Karpas-422 (cell line): ENCODE measurements around the gene CENPS. TPM values are rescaled to one million over a fixed set of nuclear protein-coding genes. Genes with fewer than 3 reads are reported as not detected.

Source experiments
- DNase-seq: peaks from one replicate; pipeline ENCODE4 v3.0.0-alpha.2; 2015
- H2AFZ ChIP-seq: fragments of 200-600 bp; sonication (generic); 2 replicates; pipeline ENCODE4 v1.6.1; 2014; ENCODE audit warnings: antibody characterized with exemption, low read length, mixed read lengths
- H3K27ac ChIP-seq: fragments of 200-600 bp; sonication (generic); 2 replicates; pipeline ENCODE4 v1.5.1; 2014; ENCODE audit warnings: mild to moderate bottlenecking, low read length, moderate library complexity
- H3K27me3 ChIP-seq: fragments of 200-600 bp; sonication (generic); 2 replicates; pipeline ENCODE4 v1.6.1; 2014; ENCODE audit warnings: low read length, mixed read lengths
- H3K36me3 ChIP-seq: fragments of 200-600 bp; sonication (generic); 2 replicates; pipeline ENCODE4 v1.6.1; 2014; ENCODE audit warnings: low read length, mixed read lengths; ENCODE audit not compliant: insufficient read depth
- H3K4me1 ChIP-seq: fragments of 200-600 bp; sonication (generic); 2 replicates; pipeline ENCODE4 v1.6.1; 2014; ENCODE audit warnings: mild to moderate bottlenecking, low read length, mixed read lengths
- H3K4me2 ChIP-seq: fragments of 200-600 bp; sonication (generic); 2 replicates; pipeline ENCODE4 v1.6.1; 2014; ENCODE audit warnings: low read length, low read depth, mild to moderate bottlenecking; ENCODE audit not compliant: poor library complexity, severe bottlenecking
- H3K4me3 ChIP-seq: fragments of 200-600 bp; sonication (generic); 2 replicates; pipeline ENCODE4 v1.5.1; 2014; ENCODE audit warnings: mild to moderate bottlenecking, antibody characterized with exemption, low read length, mixed read lengths
- H3K79me2 ChIP-seq: fragments of 200-600 bp; sonication (generic); 2 replicates; pipeline ENCODE4 v1.6.1; 2014; ENCODE audit warnings: mild to moderate bottlenecking, low read length, mixed read lengths
- H3K9ac ChIP-seq: fragments of 200-600 bp; sonication (generic); 2 replicates; pipeline ENCODE4 v1.6.0; 2014; ENCODE audit warnings: low read length
- H3K9me2 ChIP-seq: fragments of 200-600 bp; sonication (generic), shearing (Covaris generic); replicated peaks from 2 replicates; pipeline ENCODE4 v1.6.0; 2014; ENCODE audit warnings: mild to moderate bottlenecking, low read length, moderate library complexity; ENCODE audit not compliant: insufficient read depth
- H3K9me3 ChIP-seq: fragments of 300-700, 200-600 bp; sonication (generic); 2 replicates; pipeline ENCODE4 v1.6.1; 2014; ENCODE audit warnings: low read length, mixed read lengths
- H4K20me1 ChIP-seq: fragments of 200-600 bp; sonication (generic); 2 replicates; pipeline ENCODE4 v1.6.1; 2014; ENCODE audit warnings: mild to moderate bottlenecking, antibody characterized with exemption, low read length, low read depth; ENCODE audit not compliant: insufficient read depth
- total RNA-seq: library from RNA; depleted of rRNA; stranded (reverse); fragments of >200 nt; shearing (Covaris generic); gene quantifications from 2 replicates; pipeline ENCODE4 v1.2.3, GENCODE V29; 2014; ENCODE audit warnings: low replicate concordance

The CENPS gene
- total RNA-seq, 1 experiment from 2014 or later, result 10.6 TPM

- no peak overlapping the region for H2AFZ ChIP-seq
- no peaks in the 10 kb centered on the region for H3K9me3 ChIP-seq
- no peak overlapping the region for H3K4me2 ChIP-seq
- DNase-seq, result no peak
- no peaks in the 10 kb centered on the region for H4K20me1 ChIP-seq
- peaks cover 37% of the 10 kb centered on the region for H3K4me1 ChIP-seq
- H3K36me3 ChIP-seq, result no peaks in the 10 kb centered on the region
- no peak overlapping the region for H3K4me3 ChIP-seq
- H3K9ac ChIP-seq, result no peak overlapping the region
- peaks cover 42% of the 10 kb centered on the region for H3K79me2 ChIP-seq
- H3K27me3 ChIP-seq, result no peaks in the 10 kb centered on the region
- H3K9me2 ChIP-seq, result no peaks in the 10 kb centered on the region
- no peak overlapping the region for H3K27ac ChIP-seq
Observed at GRCh38 chr1:10434590-10434989, 4.4 kb downstream of the CENPS start.

- Histone ChIP-seq H3K9me2 (no peaks in the 10 kb centered on the region), H3K9me3 (no peaks in the 10 kb centered on the region), H3K4me1 (peaks cover 22% of the 10 kb centered on the region), H4K20me1 (no peaks in the 10 kb centered on the region), H3K36me3 (no peaks in the 10 kb centered on the region), H3K27me3 (no peaks in the 10 kb centered on the region), H3K27ac (no peak overlapping the region), H2AFZ (no peak overlapping the region), H3K79me2 (peaks cover 31% of the 10 kb centered on the region), H3K4me2 (no peak overlapping the region), H3K4me3 (no peak overlapping the region), H3K9ac (no peak overlapping the region)
- peak; percentile 24 for DNase-seq
Observed at GRCh38 chr1:10437052-10437451, 6.8 kb downstream of the CENPS start.

- Histone ChIP-seq H3K9me2 (no peaks in the 10 kb centered on the region), H3K27me3 (no peaks in the 10 kb centered on the region), H3K36me3 (no peaks in the 10 kb centered on the region), H3K9ac (no peak overlapping the region), H4K20me1 (no peaks in the 10 kb centered on the region), H3K4me2 (no peak overlapping the region), H3K79me2 (peaks cover 15% of the 10 kb centered on the region), H3K9me3 (no peaks in the 10 kb centered on the region), H3K4me1 (peaks cover 6% of the 10 kb centered on the region), H3K27ac (no peak overlapping the region), H3K4me3 (no peak overlapping the region), H2AFZ (no peak overlapping the region)
- no peak for DNase-seq
Observed at GRCh38 chr1:10438677-10439163, 8.5 kb downstream of the CENPS start.

- Histone ChIP-seq H3K36me3 (no peaks in the 10 kb centered on the region), H3K27me3 (no peaks in the 10 kb centered on the region), H3K9ac (no peak overlapping the region), H3K27ac (no peak overlapping the region), H2AFZ (no peak overlapping the region), H4K20me1 (no peaks in the 10 kb centered on the region), H3K79me2 (0 out of 2 replicates have a peak, but pooled peaks cover 4% of the 10 kb centered on the region), H3K4me2 (no peak overlapping the region), H3K4me1 (no peaks in the 10 kb centered on the region), H3K4me3 (no peak overlapping the region), H3K9me3 (no peaks in the 10 kb centered on the region), H3K9me2 (no peaks in the 10 kb centered on the region)
- DNase-seq, result no peak
Observed at GRCh38 chr1:10440305-10440704, 10.1 kb downstream of the CENPS start.

- Histone ChIP-seq H3K27ac (no peak overlapping the region), H3K4me2 (no peak overlapping the region), H3K9ac (no peak overlapping the region), H3K9me3 (no peaks in the 10 kb centered on the region), H2AFZ (no peak overlapping the region), H3K4me3 (no peak overlapping the region), H3K79me2 (0 out of 2 replicates have a peak, but pooled peaks cover 4% of the 10 kb centered on the region), H4K20me1 (no peaks in the 10 kb centered on the region), H3K4me1 (no peaks in the 10 kb centered on the region), H3K36me3 (no peaks in the 10 kb centered on the region), H3K27me3 (no peaks in the 10 kb centered on the region), H3K9me2 (no peaks in the 10 kb centered on the region)
- no peak for DNase-seq
Observed at GRCh38 chr1:10440794-10441193, 10.6 kb downstream of the CENPS start.

GRCh38 chr1:10444248-10444647 lies 14.0 kb downstream of the CENPS start:
- H2AFZ ChIP-seq, result no peak overlapping the region
- H4K20me1 ChIP-seq, result no peaks in the 10 kb centered on the region
- no peaks in the 10 kb centered on the region for H3K27me3 ChIP-seq
- no peaks in the 10 kb centered on the region for H3K4me1 ChIP-seq
- no peak overlapping the region for H3K27ac ChIP-seq
- H3K9me3 ChIP-seq, result no peaks in the 10 kb centered on the region
- H3K79me2 ChIP-seq, result 0 out of 2 replicates have a peak, but pooled peaks cover 4% of the 10 kb centered on the region
- H3K36me3 ChIP-seq, result no peaks in the 10 kb centered on the region
- no peak overlapping the region for H3K9ac ChIP-seq
- H3K4me3 ChIP-seq, result no peak overlapping the region
- no peak overlapping the region for H3K4me2 ChIP-seq
- DNase-seq, result no peak
- no peaks in the 10 kb centered on the region for H3K9me2 ChIP-seq

GRCh38 chr1:10444795-10445397 lies 14.7 kb downstream of the CENPS start:
- H2AFZ ChIP-seq, result no peak overlapping the region
- no peak overlapping the region for H3K4me3 ChIP-seq
- H3K9ac ChIP-seq, result no peak overlapping the region
- no peaks in the 10 kb centered on the region for H3K4me1 ChIP-seq
- H3K4me2 ChIP-seq, result no peak overlapping the region
- DNase-seq, result no peak
- no peak overlapping the region for H3K27ac ChIP-seq
- H3K9me2 ChIP-seq, result no peaks in the 10 kb centered on the region
- no peaks in the 10 kb centered on the region for H3K36me3 ChIP-seq
- no peaks in the 10 kb centered on the region for H3K9me3 ChIP-seq
- H3K27me3 ChIP-seq, result no peaks in the 10 kb centered on the region
- H4K20me1 ChIP-seq, result no peaks in the 10 kb centered on the region
- 0 out of 2 replicates have a peak, but pooled peaks cover 4% of the 10 kb centered on the region for H3K79me2 ChIP-seq

GRCh38 chr1:10446790-10447422 lies 16.7 kb downstream of the CENPS start:
- DNase-seq, result no peak

More at GRCh38 chr1:10446790-10447422, 16.7 kb downstream of the CENPS start:
- no peak overlapping the region for H3K4me2 ChIP-seq
- H3K27ac ChIP-seq, result no peak overlapping the region
- no peaks in the 10 kb centered on the region for H3K9me3 ChIP-seq
- H3K4me3 ChIP-seq, result no peak overlapping the region
- H3K36me3 ChIP-seq, result no peaks in the 10 kb centered on the region
- H3K79me2 ChIP-seq, result no peaks in the 10 kb centered on the region
- no peaks in the 10 kb centered on the region for H4K20me1 ChIP-seq
- no peaks in the 10 kb centered on the region for H3K4me1 ChIP-seq
- H3K9ac ChIP-seq, result no peak overlapping the region
- H3K27me3 ChIP-seq, result no peaks in the 10 kb centered on the region
- H3K9me2 ChIP-seq, result no peaks in the 10 kb centered on the region
- H2AFZ ChIP-seq, result no peak overlapping the region
